CD4-positive, alpha-beta T cell treated with Interleukin-4 for 1 hour (primary cell): ENCODE data around the gene ZBTB20.

ENCODE experiments used
- DNase-seq, 2 donors: peaks; one replicate each; pipeline ENCODE4 v3.0.0-alpha.2; 2020 to 2022

The ZBTB20 gene

GRCh38 chr3:114508976-114509375 is 638.1 kb downstream of the ZBTB20 start:
- no peak for DNase-seq

- DNase-seq, result no peak
Observed at GRCh38 chr3:114508208-114508607, 638.9 kb downstream of the ZBTB20 start.

- DNase-seq, result no peak
Observed at GRCh38 chr3:114506591-114507300, 640.3 kb downstream of the ZBTB20 start.

- DNase-seq, result no peak
Observed at GRCh38 chr3:114504941-114505628, 642.0 kb downstream of the ZBTB20 start.

- no peak for DNase-seq
Observed at GRCh38 chr3:114502204-114502603, 644.9 kb downstream of the ZBTB20 start.

GRCh38 chr3:114499976-114500375 is 647.1 kb downstream of the ZBTB20 start:
- peak in 1 of 2 donors; percentile 51 for DNase-seq

- no peak for DNase-seq
Observed at GRCh38 chr3:114498539-114499370, 648.3 kb downstream of the ZBTB20 start.

GRCh38 chr3:114496874-114497273 is 650.2 kb downstream of the ZBTB20 start:
- no peak for DNase-seq

GRCh38 chr3:114496466-114496865 is 650.6 kb downstream of the ZBTB20 start:
- DNase-seq, result no peak

- no peak for DNase-seq
Observed at GRCh38 chr3:114496021-114496434, 651.1 kb downstream of the ZBTB20 start.

GRCh38 chr3:114494498-114494897 is 652.6 kb downstream of the ZBTB20 start:
- DNase-seq, result no peak

GRCh38 chr3:114490829-114491228 is 656.3 kb downstream of the ZBTB20 start:
- DNase-seq, result no peak

GRCh38 chr3:114487502-114487901 is 659.6 kb downstream of the ZBTB20 start:
- no peak for DNase-seq

GRCh38 chr3:114484919-114485318 is 662.2 kb downstream of the ZBTB20 start:
- DNase-seq, result no peak

- no peak for DNase-seq
Observed at GRCh38 chr3:114481113-114481512, 666.0 kb downstream of the ZBTB20 start.

- no peak for DNase-seq
Observed at GRCh38 chr3:114480442-114480841, 666.6 kb downstream of the ZBTB20 start.

GRCh38 chr3:114478801-114479200 is 668.3 kb downstream of the ZBTB20 start:
- no peak for DNase-seq

- DNase-seq, result no peak
Observed at GRCh38 chr3:114476511-114476910, 670.6 kb downstream of the ZBTB20 start.

- no peak for DNase-seq
Observed at GRCh38 chr3:114471478-114471877, 675.6 kb downstream of the ZBTB20 start.

GRCh38 chr3:114469070-114469469 is 678.0 kb downstream of the ZBTB20 start:
- DNase-seq, result no peak

- DNase-seq, result no peak
Observed at GRCh38 chr3:114466816-114467215, 680.3 kb downstream of the ZBTB20 start.

- DNase-seq, result no peak
Observed at GRCh38 chr3:114466251-114466650, 680.8 kb downstream of the ZBTB20 start.

- no peak for DNase-seq
Observed at GRCh38 chr3:114464548-114464947, 682.5 kb downstream of the ZBTB20 start.

- no peak for DNase-seq
Observed at GRCh38 chr3:114462750-114463149, 684.3 kb downstream of the ZBTB20 start.
